ENCODE data around the gene TIMP4. TPM values are rescaled to one million over a fixed set of nuclear protein-coding genes. Genes with fewer than 3 reads are reported as not detected.

Gene TIMP4
- total RNA-seq, 4 donors from 2014 or later = 6.9 to 24.5 (median 16.5) TPM

GRCh38 chr3:12185172-12185710, 26.5 kb upstream of the TIMP4 start:
- TF ChIP-seq POLR2AphosphoS5 (IDR thresholded peaks at IDR 0.05) (no peak), CTCF (IDR thresholded peaks at IDR 0.05) (no peak), POLR2A (IDR thresholded peaks at IDR 0.05) (no peak), EP300 (IDR thresholded peaks at IDR 0.05) (no peak)
- WGBS = 88% methylated on average over 5 of the region's 5 CpGs
- no peaks in the 10 kb centered on the region for H3K9me3 ChIP-seq
- H3K4me1 ChIP-seq = peaks cover 17% of the 10 kb centered on the region
- DNase-seq (ENCODE audit: low spot score in 2 of 2) = no peak
- H3K27ac ChIP-seq = no peak overlapping the region
- no peaks in the 10 kb centered on the region for H3K36me3 ChIP-seq
- H3K4me3 ChIP-seq = no peak overlapping the region
- H3K27me3 ChIP-seq = no peaks in the 10 kb centered on the region

- Histone ChIP-seq H3K4me3 (no peak overlapping the region), H3K27ac (no peak overlapping the region), H3K4me1 (peaks cover 17% of the 10 kb centered on the region), H3K27me3 (no peaks in the 10 kb centered on the region), H3K36me3 (no peaks in the 10 kb centered on the region), H3K9me3 (no peaks in the 10 kb centered on the region)
- WGBS = 100% methylated on average over 5 of the region's 5 CpGs
- DNase-seq (ENCODE audit: low spot score in 2 of 2) = no peak
- TF ChIP-seq CTCF (IDR thresholded peaks at IDR 0.05) (no peak), POLR2AphosphoS5 (IDR thresholded peaks at IDR 0.05) (no peak), EP300 (IDR thresholded peaks at IDR 0.05) (no peak), POLR2A (IDR thresholded peaks at IDR 0.05) (no peak)
These were observed 25.8 kb upstream of the TIMP4 start for GRCh38 chr3:12184541-12184940.

GRCh38 chr3:12182687-12183441, 24.2 kb upstream of the TIMP4 start:
- TF ChIP-seq POLR2A (IDR thresholded peaks at IDR 0.05) (no peak), EP300 (IDR thresholded peaks at IDR 0.05) (no peak), CTCF (IDR thresholded peaks at IDR 0.05) (no peak), POLR2AphosphoS5 (IDR thresholded peaks at IDR 0.05) (no peak)
- no peaks in the 10 kb centered on the region for H3K27me3 ChIP-seq
- H3K36me3 ChIP-seq = no peaks in the 10 kb centered on the region
- peaks cover 4% of the 10 kb centered on the region for H3K4me1 ChIP-seq
- 88% methylated on average over 15 of the region's 16 CpGs for WGBS
- no peak overlapping the region for H3K27ac ChIP-seq
- no peak overlapping the region for H3K4me3 ChIP-seq
- DNase-seq (ENCODE audit: low spot score in 2 of 2) = no peak
- H3K9me3 ChIP-seq = no peaks in the 10 kb centered on the region

GRCh38 chr3:12181806-12182205, 23.1 kb upstream of the TIMP4 start:
- Histone ChIP-seq H3K9me3 (no peaks in the 10 kb centered on the region), H3K4me1 (no peaks in the 10 kb centered on the region), H3K27ac (no peak overlapping the region), H3K4me3 (no peak overlapping the region), H3K36me3 (no peaks in the 10 kb centered on the region), H3K27me3 (no peaks in the 10 kb centered on the region)
- 91% methylated on average over 2 of the region's 2 CpGs for WGBS
- TF ChIP-seq CTCF (IDR thresholded peaks at IDR 0.05) (no peak), EP300 (IDR thresholded peaks at IDR 0.05) (no peak)
- no peak for DNase-seq (ENCODE audit: low spot score in 2 of 2)

GRCh38 chr3:12181301-12181700, 22.6 kb upstream of the TIMP4 start:
- 92% methylated on average over 4 of the region's 4 CpGs for WGBS
- H3K27ac ChIP-seq = no peak overlapping the region
- TF ChIP-seq POLR2AphosphoS5 (IDR thresholded peaks at IDR 0.05) = no peak
- TF ChIP-seq CTCF (IDR thresholded peaks at IDR 0.05) = no peak
- no peak for TF ChIP-seq EP300 (IDR thresholded peaks at IDR 0.05)
- TF ChIP-seq POLR2A (IDR thresholded peaks at IDR 0.05) = no peak

More at GRCh38 chr3:12181301-12181700, 22.6 kb upstream of the TIMP4 start:
- Histone ChIP-seq H3K4me1 (no peaks in the 10 kb centered on the region), H3K36me3 (no peaks in the 10 kb centered on the region), H3K4me3 (no peak overlapping the region), H3K9me3 (no peaks in the 10 kb centered on the region), H3K27me3 (no peaks in the 10 kb centered on the region)
- no peak for DNase-seq (ENCODE audit: low spot score in 2 of 2)

Measured in suprapubic skin (tissue), 4 donors.